ENCODE data around the gene MYO3B.

DNA sequence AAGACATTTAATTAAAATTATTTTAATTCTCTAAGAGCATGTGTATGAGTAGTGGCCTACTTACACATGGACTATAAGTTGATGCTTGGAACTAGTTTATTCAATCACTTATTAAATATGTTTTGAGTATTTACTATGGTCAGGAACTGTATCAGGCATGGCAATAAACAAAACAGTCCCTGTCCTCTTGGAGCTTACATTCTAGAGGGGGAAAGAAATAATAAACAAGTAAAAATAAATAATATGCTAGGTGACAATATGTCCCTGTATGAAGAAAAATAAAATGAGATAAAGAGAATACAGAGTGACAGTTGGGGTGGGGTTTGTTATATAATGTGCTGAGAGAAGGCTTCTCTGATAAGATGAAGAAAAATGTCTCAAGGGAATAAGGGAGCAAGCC, 74.5 kb downstream of the MYO3B start:
- no peak for TF ChIP-seq POLR2AphosphoS5 (IDR thresholded peaks at IDR 0.05; ENCODE audit: low read depth, low read length)
- no peak for TF ChIP-seq SIN3A (IDR thresholded peaks at IDR 0.05; ENCODE audit: borderline replicate concordance, insufficient read depth, low read length)
